AG09309 (cell line): ENCODE results near the gene RMP24.

Experiments
- DNase-seq: peaks from one replicate; pipeline ENCODE4 v3.0.0-alpha.2; 2010; ENCODE audit warnings: low read depth
- H3K4me3 ChIP-seq: 2 replicates; pipeline ENCODE4 v1.5.1; 2011; ENCODE audit warnings: mild to moderate bottlenecking, low read depth, low read length, moderate library complexity; ENCODE audit not compliant: control insufficient read depth
- CTCF ChIP-seq: IDR thresholded peaks from 2 replicates; pipeline ENCODE4 v1.5.1; 2011; ENCODE audit warnings: mild to moderate bottlenecking, low read depth, low read length, inconsistent platforms; ENCODE audit not compliant: insufficient read depth, control insufficient read depth; ENCODE audit errors: missing control alignments

RMP24 gene

GRCh38 chr18:35974181-35974580 is 1.7 kb downstream of the RMP24 start:
- TF ChIP-seq CTCF = no peak
- no peak for DNase-seq
- H3K4me3 ChIP-seq = no peak overlapping the region

GRCh38 chr18:35979112-35979511 is 6.6 kb downstream of the RMP24 start:
- DNase-seq = no peak
- no peak for TF ChIP-seq CTCF
- no peak overlapping the region for H3K4me3 ChIP-seq

GRCh38 chr18:35982409-35983114 is 10.1 kb downstream of the RMP24 start:
- H3K4me3 ChIP-seq = no peak overlapping the region
- no peak for DNase-seq
- no peak for TF ChIP-seq CTCF

GRCh38 chr18:35983147-35983546 is 10.7 kb downstream of the RMP24 start:
- no peak for TF ChIP-seq CTCF
- no peak for DNase-seq
- no peak overlapping the region for H3K4me3 ChIP-seq

- no peak overlapping the region for H3K4me3 ChIP-seq
- DNase-seq = peak; percentile 32
- TF ChIP-seq CTCF = no peak
Observed at GRCh38 chr18:35983818-35984217, 11.3 kb downstream of the RMP24 start.

GRCh38 chr18:35991696-35992095 is 19.2 kb downstream of the RMP24 start:
- no peak for DNase-seq

More at GRCh38 chr18:35991696-35992095, 19.2 kb downstream of the RMP24 start:
- no peak for TF ChIP-seq CTCF
- H3K4me3 ChIP-seq = no peak overlapping the region
